Coronary artery (tissue), 2 donors: Measurements from ENCODE around the gene UGT1A5.

ENCODE experiments used
- DNase-seq: peaks from one replicate; pipeline ENCODE4 v3.0.0-alpha.2; 2017; ENCODE audit warnings: low spot score
- H3K27ac ChIP-seq, 2 donors: fragments of 200-600 bp; sonication (generic); one replicate each; pipeline ENCODE4 v1.5.1; 2016 to 2019
- H3K4me3 ChIP-seq: fragments of 200-600 bp; sonication (generic); 2 replicates; pipeline ENCODE4 v1.5.1; 2016; ENCODE audit warnings: mild to moderate bottlenecking, moderate library complexity
- CTCF ChIP-seq: fragments of 200-600 bp; sonication (generic); IDR thresholded peaks from one replicate; pipeline ENCODE4 v1.5.1; 2019; ENCODE audit warnings: antibody characterized with exemption

The UGT1A5 gene

GRCh38 chr2:233674314-233674713 is 38.4 kb upstream of the UGT1A5 start:
- H3K4me3 ChIP-seq = no peak overlapping the region
- no peak for TF ChIP-seq CTCF
- DNase-seq = no peak
- no peak overlapping the region for H3K27ac ChIP-seq

GRCh38 chr2:233674995-233675394 is 37.7 kb upstream of the UGT1A5 start:
- no peak for TF ChIP-seq CTCF
- Histone ChIP-seq H3K27ac (no peak overlapping the region), H3K4me3 (no peak overlapping the region)
- no peak for DNase-seq

GRCh38 chr2:233676046-233676445 is 36.7 kb upstream of the UGT1A5 start:
- no peak overlapping the region for H3K4me3 ChIP-seq
- no peak overlapping the region for H3K27ac ChIP-seq
- TF ChIP-seq CTCF = no peak
- no peak for DNase-seq

GRCh38 chr2:233679196-233679595 is 33.5 kb upstream of the UGT1A5 start:
- no peak for TF ChIP-seq CTCF
- Histone ChIP-seq H3K27ac (no peak overlapping the region), H3K4me3 (no peak overlapping the region)
- DNase-seq = no peak

GRCh38 chr2:233680361-233681045 is 32.2 kb upstream of the UGT1A5 start:
- TF ChIP-seq CTCF = no peak
- DNase-seq = no peak
- Histone ChIP-seq H3K27ac (no peak overlapping the region), H3K4me3 (no peak overlapping the region)

GRCh38 chr2:233681521-233682099 is 31.1 kb upstream of the UGT1A5 start, which contains the start of gene UGT1A7:
Gene UGT1A7 (plus strand): TSS chr2:233681901. CDS start chr2:233681938, 37 bp downstream.
- H3K4me3 ChIP-seq = no peak within 1 kb of the TSS
- DNase-seq = no peak
- no peak within 1 kb of the TSS for H3K27ac ChIP-seq
- TF ChIP-seq CTCF = no peak

GRCh38 chr2:233684640-233685039 is 28.1 kb upstream of the UGT1A5 start:
- no peak for DNase-seq
- TF ChIP-seq CTCF = no peak
- no peak overlapping the region for H3K4me3 ChIP-seq
- no peak overlapping the region for H3K27ac ChIP-seq
